HG03045 (cell line): ENCODE measurements around the gene GGA1.
A peak's percentile ranks its signal among the peaks of the same experiment; 100 is the strongest.
"Not testable (repeated sequence)": the region's sequence is repeated elsewhere in the genome, so short reads cannot be mapped to it uniquely, and the experiment has no call there.

Source experiments
- ATAC-seq: cut with Tn5 transposase; IDR thresholded peaks from one replicate; pipeline ENCODE4 v1.9.1; 2021; ENCODE audit warnings: mild to moderate bottlenecking, moderate library complexity; ENCODE audit not compliant: unreplicated experiment

GGA1 gene

GRCh38 chr22:37570661-37570976 is 38.0 kb upstream of the GGA1 start:
- no peak for ATAC-seq

DNA sequence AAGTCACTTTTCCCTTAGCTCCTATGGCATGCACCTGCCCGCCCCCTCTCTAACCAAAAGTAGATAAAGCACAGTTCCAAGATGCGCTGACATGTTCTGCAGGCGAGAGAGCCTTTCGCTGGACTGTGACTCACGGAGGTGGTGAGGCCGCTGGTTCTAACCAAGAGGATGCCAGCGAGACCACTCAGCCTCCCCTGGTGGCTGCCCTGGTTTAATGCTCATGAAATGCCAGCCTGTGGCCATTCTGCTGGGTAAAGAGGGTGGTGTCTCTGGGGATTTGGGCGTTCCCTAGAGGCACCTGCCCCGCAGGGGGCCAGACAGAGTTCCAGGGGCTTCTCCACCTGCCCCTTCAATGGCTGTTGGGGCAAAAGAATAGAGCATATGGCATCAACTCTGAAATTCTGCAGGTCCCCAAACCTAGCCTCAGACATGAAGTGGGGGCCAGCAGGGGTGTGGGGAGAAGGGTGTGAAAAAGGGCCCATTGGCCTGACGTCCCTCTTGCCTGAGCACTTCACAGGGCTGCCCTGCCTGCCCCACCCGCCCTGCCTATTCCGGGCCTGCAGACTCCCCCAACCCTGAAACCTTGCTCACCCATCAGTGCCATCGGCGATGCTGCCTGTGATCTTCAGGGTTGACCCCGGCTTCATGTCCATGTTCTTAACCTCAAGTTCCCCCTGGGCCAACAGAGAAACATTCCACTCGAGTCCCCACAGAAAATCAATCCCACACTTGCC is 37.2 kb upstream of the GGA1 start:
- ATAC-seq: no peak

GRCh38 chr22:37571992-37572373 is 36.7 kb upstream of the GGA1 start:
- no peak for ATAC-seq

DNA sequence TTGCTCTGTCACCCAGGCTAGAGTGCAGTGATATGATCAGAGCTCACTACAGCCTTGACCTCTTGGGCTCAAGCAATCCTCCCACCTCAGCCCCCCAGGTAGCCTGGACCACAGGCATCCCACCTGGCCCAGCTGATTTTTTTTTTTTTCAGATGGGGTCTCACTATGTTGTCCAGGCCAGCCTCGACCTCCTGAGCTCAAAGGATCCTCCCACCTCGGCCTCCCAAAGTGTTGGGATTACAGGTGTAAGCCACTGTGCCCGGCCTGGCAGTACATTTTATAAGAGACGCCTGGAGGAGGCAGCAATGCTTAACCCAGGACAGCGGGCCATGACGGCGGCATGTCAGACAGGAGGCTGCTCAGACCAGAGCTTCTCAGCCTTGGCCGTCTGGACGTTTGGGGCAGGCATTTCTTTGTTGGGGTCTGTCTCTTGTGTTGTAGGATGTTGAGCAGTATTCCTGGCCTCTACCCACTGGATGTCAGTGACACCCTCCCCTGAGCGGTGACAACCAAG is 33.1 kb upstream of the GGA1 start:
- no peak for ATAC-seq

DNA sequence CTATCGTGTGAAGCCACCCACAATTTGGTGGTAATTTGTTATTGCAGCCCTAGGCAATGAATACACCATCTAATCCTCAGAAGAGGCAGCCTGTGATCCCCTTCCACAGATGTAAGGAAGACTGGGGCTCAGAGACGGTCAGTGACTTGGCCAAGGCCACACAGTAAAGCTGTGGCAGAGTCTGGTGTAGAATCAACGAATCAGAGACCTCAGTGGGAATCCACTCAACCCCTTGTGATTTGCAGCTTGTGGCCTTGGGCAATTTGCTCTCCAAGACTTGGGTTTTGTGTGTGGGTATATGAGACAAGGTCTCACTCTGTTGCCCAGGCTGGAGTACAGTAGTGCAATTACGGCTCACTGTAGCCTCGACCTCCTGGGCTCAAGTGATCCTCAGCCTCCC is 30.6 kb upstream of the GGA1 start:
- ATAC-seq: no peak

GRCh38 chr22:37581504-37581903 is 27.1 kb upstream of the GGA1 start:
- ATAC-seq: no peak

DNA sequence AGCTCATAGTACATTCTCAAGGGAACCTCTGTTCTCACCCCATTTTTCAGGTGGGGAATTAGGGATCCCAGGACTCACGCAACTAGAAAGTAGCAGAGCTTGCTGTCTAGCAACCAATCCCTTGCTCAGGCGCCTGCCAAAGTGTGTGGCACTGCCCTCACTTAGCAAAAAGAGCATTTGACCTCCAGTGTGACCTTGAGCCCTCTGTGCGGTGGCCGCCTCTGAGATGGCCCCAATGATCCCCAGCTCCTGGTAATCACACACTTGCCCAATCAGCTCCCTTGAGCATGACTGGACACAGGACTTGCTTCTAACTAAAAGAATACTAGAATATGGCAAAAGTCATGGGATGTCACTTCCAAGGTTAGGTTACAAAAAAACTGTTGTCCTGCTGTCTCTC is 26.1 kb upstream of the GGA1 start:
- no peak for ATAC-seq

DNA sequence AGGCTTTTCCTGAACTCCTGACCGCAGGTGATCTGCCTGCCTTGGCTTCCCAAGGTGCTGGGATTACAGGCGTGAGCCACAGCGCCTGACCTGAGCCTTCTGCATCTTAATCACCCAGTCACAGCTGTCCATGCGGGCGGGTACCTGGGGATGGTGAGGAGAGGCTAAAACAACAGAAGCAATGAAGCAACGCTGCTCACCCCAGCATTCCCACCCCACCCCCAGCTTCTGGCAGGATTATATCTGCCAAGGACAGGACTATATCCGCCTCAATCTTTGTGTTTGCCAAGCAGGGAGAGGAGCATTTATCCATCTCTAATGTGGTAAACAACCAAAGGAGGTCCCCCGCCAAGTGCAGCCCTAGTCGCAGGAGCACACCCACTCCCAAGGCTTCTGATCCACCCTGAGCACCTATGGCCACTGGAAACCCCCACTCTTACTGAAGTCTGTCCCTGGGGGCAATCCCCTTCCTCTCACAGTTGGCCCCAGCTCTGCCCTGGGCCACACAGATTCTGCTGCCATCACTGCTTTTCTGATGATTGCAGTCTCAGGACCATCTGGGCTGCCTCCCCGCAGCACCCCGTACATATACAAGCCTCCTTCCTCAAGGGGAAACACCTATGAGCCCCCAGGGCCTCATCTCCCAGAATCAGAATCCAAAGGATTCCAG is 20.0 kb upstream of the GGA1 start:
- no peak for ATAC-seq

GRCh38 chr22:37589636-37590035 is 19.0 kb upstream of the GGA1 start:
- no peak for ATAC-seq

- ATAC-seq: not testable (repeated sequence)
Measured at GRCh38 chr22:37591081-37591480, 17.6 kb upstream of the GGA1 start.

GRCh38 chr22:37591823-37592404 is 16.7 kb upstream of the GGA1 start:
- no peak for ATAC-seq

DNA sequence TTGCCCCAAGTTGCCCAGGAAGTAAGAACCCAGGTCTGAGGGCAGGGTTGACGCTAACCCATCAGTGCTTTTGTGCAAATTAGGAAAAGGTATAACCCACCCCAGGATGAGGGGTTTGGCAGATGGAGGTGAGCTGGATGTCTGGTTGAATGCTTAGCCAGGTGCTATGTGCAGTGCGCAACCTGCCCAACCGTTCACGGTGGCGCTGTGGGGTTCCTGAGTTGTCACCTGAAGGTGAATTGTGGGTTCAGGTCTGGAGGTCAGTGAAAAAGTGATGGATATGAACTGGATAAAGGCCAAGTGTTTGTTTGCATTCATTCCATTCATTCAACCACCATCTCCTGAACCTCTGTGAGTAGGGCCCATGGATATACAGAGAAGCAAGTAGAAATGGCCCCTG is 14.4 kb upstream of the GGA1 start:
- ATAC-seq: no peak

- ATAC-seq: no peak
Measured at GRCh38 chr22:37599153-37599552, 9.5 kb upstream of the GGA1 start.

DNA sequence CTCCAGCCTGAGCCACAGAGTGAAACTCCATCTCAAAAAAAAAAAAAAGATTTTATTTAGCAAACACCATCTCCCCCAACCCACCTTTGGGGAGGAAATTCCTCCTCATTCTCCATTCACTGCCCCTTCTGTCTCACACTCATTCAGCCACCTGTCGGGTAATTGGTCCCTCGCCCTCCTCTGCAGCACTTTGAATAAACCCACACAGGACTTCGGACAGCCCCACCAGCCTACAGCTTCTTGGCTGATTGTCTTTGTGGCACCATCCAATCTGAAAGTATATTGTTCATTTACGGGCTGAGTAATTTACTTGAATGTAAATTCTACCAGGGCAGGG is 7.5 kb upstream of the GGA1 start:
- no peak for ATAC-seq

DNA sequence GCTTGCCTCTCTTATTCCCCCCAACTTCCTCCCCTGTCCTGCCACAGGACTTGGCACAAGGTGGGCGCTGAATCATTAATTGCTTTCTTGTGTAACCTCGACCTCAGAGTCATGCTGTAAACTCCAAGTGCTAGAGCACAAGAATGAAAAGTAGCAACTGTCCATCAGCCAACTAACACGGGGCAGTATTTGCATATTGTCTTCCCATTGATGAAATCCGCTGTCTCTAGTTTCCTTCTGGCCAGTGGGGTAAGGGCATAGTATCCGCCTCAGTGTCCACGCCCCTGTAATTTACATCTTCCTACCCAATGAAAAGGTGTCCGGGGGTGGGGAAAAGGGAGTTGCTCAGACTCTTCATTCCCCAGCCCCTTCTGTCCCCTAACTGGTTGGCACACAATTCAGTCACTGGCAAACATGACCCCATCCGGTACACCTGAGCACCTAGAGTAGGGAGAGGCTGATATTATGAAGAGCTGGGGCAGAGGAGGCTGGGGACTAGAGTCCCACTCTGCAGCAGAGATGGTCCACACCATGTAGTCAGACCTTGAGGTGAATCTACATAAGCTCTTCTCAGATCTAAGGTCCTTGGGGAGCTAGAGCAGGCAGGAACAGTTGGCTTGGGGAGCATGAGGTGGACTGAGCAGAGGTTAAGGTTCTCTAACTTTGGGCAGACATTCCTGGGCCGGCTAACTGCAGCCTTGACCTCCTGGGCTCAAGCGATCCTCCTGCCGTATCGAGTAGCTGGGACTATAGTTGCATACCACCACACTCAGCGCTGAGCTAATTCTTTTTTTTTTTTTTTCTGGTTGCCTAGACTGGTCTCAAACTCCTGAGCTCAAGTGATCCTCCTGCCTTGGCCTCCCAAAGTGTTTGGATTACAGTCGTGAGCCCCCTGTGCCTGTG is 6.8 kb upstream of the GGA1 start:
- no peak for ATAC-seq

- ATAC-seq: not testable (repeated sequence)
Measured at GRCh38 chr22:37602546-37603277, 5.9 kb upstream of the GGA1 start.

- no peak for ATAC-seq
Measured at GRCh38 chr22:37604074-37604473, 4.6 kb upstream of the GGA1 start.

DNA sequence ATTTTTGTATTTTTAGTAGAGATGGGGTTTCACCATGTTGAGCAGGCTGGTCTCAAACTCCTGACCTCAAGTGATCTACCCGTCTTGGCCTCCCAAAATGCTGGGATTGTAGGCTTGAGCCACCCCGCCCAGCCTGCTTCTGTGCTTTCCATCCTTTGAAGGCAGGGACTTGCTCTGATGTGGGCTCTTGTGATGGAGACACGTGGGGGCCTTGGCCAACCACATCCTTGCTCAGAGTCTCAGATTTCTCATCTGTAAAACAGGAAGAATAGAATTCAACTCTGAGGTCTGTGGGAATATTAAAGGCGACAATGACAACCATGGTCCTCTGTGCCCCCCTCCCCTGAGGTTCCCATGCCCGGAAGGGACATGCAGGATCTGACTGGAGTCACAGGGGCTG is 3.8 kb upstream of the GGA1 start:
- ATAC-seq: no peak

- ATAC-seq: peak; percentile 41
Measured at GRCh38 chr22:37607010-37607934, 1.4 kb upstream of the GGA1 start.
